HCT116 (cell line): ENCODE measurements around the gene UQCR11. TPM values are rescaled to one million over a fixed set of nuclear protein-coding genes. Genes with fewer than 3 reads are reported as not detected.
A peak's percentile ranks its signal among the peaks of the same experiment; 100 is the strongest.

ENCODE experiments used
- ATAC-seq: fragments of 200-7000 bp; cut with Tn5 transposase; 2 replicates; pipeline ENCODE4 v1.9.1; 2020; ENCODE audit warnings: mild to moderate bottlenecking, moderate library complexity
- BruUV-seq: library from RNA; stranded (reverse); fragments of 400-500 nt; replicated peaks from 2 replicates; lab custom pipeline; 2021; lab: Mats Ljungman, UMichigan
- CTCF ChIA-PET: fragments of 300-600 bp; sonication (Branson Sonifier 250); formaldehyde crosslinking; loops from one replicate; lab custom pipeline; 2021; ENCODE audit warnings: antibody characterized with exemption; lab: Charles Lee
- POLR2A ChIA-PET: fragments of 300-600, 350-600 bp; sonication (Branson Sonifier 250); formaldehyde crosslinking; loops from one replicate; lab custom pipeline; 2021; ENCODE audit warnings: antibody characterized with exemption; lab: Charles Lee
- RAD21 ChIA-PET, 2 experiments: fragments of 300-600 bp; sonication (Branson Sonifier 250); formaldehyde crosslinking; loops; one replicate each; lab custom pipeline; 2023; ENCODE audit warnings: low total read pairs in 2 of 2; ENCODE audit not compliant: uncharacterized antibody in 2 of 2, unreplicated experiment in 2 of 2, low non-redundant PET in 1 of 2; lab: Charles Lee
- DNase-seq: peaks from one replicate; pipeline ENCODE4 v3.0.0-alpha.2; 2010; ENCODE audit warnings: low read depth, low spot score
- H2AFZ ChIP-seq: fragments of 200-600 bp; shearing (Covaris generic), sonication (generic); 2 replicates; pipeline ENCODE4 v1.6.1; 2017; ENCODE audit warnings: low read depth, mixed run types, mixed read lengths, antibody characterized with exemption, low read length; ENCODE audit not compliant: poor library complexity, severe bottlenecking
- H3K27ac ChIP-seq: 2 replicates; pipeline ENCODE4 v1.5.1; 2012; ENCODE audit warnings: low read depth, low read length
- H3K27me3 ChIP-seq: fragments of 200-600 bp; sonication (generic); 2 replicates; pipeline ENCODE4 v1.6.1; 2016; ENCODE audit warnings: mixed run types, low read length, mixed read lengths; ENCODE audit not compliant: insufficient read depth
- H3K36me3 ChIP-seq, 2 experiments: fragments of 200-500 bp in 1 of 2; fragments of 200-600 bp in 1 of 2; sonication (Bioruptor generic) in 1 of 2; sonication (generic) in 1 of 2; 2 replicates each; pipeline versions ENCODE4 v1.5.1 to v1.6.1; 2014 to 2016; ENCODE audit warnings: low read length in 2 of 2, inconsistent platforms in 1 of 2, mixed read lengths in 1 of 2, mixed run types in 1 of 2; ENCODE audit not compliant: insufficient read depth in 2 of 2, control insufficient read depth in 1 of 2
- H3K4me1 ChIP-seq, 2 experiments: fragments of 200-600 bp in 1 of 2; sonication (generic) in 1 of 2; 2 replicates each; pipeline versions ENCODE4 v1.5.1 to v1.6.1; 2012 to 2017; ENCODE audit warnings: low read length in 2 of 2, inconsistent platforms in 1 of 2, mild to moderate bottlenecking in 1 of 2, mixed read lengths in 1 of 2, mixed run types in 1 of 2, moderate library complexity in 1 of 2; ENCODE audit not compliant: insufficient read depth in 2 of 2, control insufficient read depth in 1 of 2
- H3K4me2 ChIP-seq: fragments of 200-600 bp; sonication (generic); 2 replicates; pipeline ENCODE4 v1.6.1; 2017; ENCODE audit warnings: mixed run types, low read length, mixed read lengths
- H3K4me3 ChIP-seq, 2 experiments: fragments of 200-600 bp in 1 of 2; sonication (generic) in 1 of 2; replicated peaks in 1 of 2; 2 replicates each; pipeline ENCODE4 v1.5.1; 2011 to 2016; ENCODE audit warnings: low read length in 2 of 2, control low read depth in 1 of 2, low read depth in 1 of 2, mild to moderate bottlenecking in 1 of 2, mixed read lengths in 1 of 2, mixed run types in 1 of 2
- H3K79me2 ChIP-seq: fragments of 200-600 bp; sonication (generic); 2 replicates; pipeline ENCODE4 v1.6.1; 2017; ENCODE audit warnings: mild to moderate bottlenecking, mixed run types, low read length, moderate library complexity, mixed read lengths; ENCODE audit not compliant: insufficient read depth
- H3K9ac ChIP-seq: fragments of 200-600 bp; sonication (generic); 2 replicates; pipeline ENCODE4 v1.6.1; 2016; ENCODE audit warnings: low read length, mixed read lengths
- H3K9me2 ChIP-seq: fragments of 200-600 bp; sonication (generic), shearing (Covaris generic); 2 replicates; pipeline ENCODE4 v1.6.1; 2017; ENCODE audit warnings: mixed run types, mild to moderate bottlenecking, moderate library complexity; ENCODE audit not compliant: insufficient read depth
- H3K9me3 ChIP-seq, 2 experiments: fragments of 200-500 bp in 1 of 2; fragments of 200-600 bp in 1 of 2; sonication (Bioruptor generic) in 1 of 2; sonication (generic) in 1 of 2; 2 replicates each; pipeline ENCODE4 v1.6.1; 2014 to 2017; ENCODE audit warnings: low read length in 2 of 2, mixed read lengths in 2 of 2, inconsistent platforms in 1 of 2, low read depth in 1 of 2, mild to moderate bottlenecking in 1 of 2, mixed run types in 1 of 2, moderate library complexity in 1 of 2; ENCODE audit not compliant: control insufficient read depth in 1 of 2, insufficient read depth in 1 of 2
- H4K20me1 ChIP-seq: fragments of 200-600 bp; sonication (generic), shearing (Covaris generic); 2 replicates; pipeline ENCODE4 v1.6.1; 2017; ENCODE audit warnings: mixed run types, mild to moderate bottlenecking, moderate library complexity; ENCODE audit not compliant: insufficient read depth
- ATF3 ChIP-seq: IDR thresholded peaks from 2 replicates; pipeline ENCODE4 v1.6.1; 2012
- CBX3 ChIP-seq: IDR thresholded peaks from 2 replicates; pipeline ENCODE4 v1.6.1; 2012; ENCODE audit warnings: low read depth
- CEBPB ChIP-seq: IDR thresholded peaks from 2 replicates; pipeline ENCODE4 v1.6.1; 2012; ENCODE audit warnings: low read depth
- EGR1 ChIP-seq: IDR thresholded peaks from 2 replicates; pipeline ENCODE4 v1.6.1; 2012; ENCODE audit warnings: low read depth
- ELF1 ChIP-seq: IDR thresholded peaks from 2 replicates; pipeline ENCODE4 v1.6.1; 2012; ENCODE audit warnings: low read depth, borderline replicate concordance
- EZH2 ChIP-seq: fragments of 200-600 bp; sonication (generic); IDR thresholded peaks from 2 replicates; pipeline ENCODE4 v1.6.1; 2017; ENCODE audit warnings: antibody characterized with exemption, mixed run types
- EZH2phosphoT487 ChIP-seq: fragments of 200-600 bp; IDR thresholded peaks from 2 replicates; pipeline ENCODE4 v1.6.1; 2018; ENCODE audit warnings: antibody characterized with exemption, borderline replicate concordance
- FOSL1 ChIP-seq: IDR thresholded peaks from 2 replicates; pipeline ENCODE4 v1.6.1; 2012; ENCODE audit warnings: low read depth
- JUND ChIP-seq: IDR thresholded peaks from 2 replicates; pipeline ENCODE4 v1.6.1; 2012
- MAX ChIP-seq: IDR thresholded peaks from 2 replicates; pipeline ENCODE4 v1.6.1; 2012
- POLR2A ChIP-seq: IDR thresholded peaks from 2 replicates; pipeline ENCODE4 v1.7.0; 2011; ENCODE audit warnings: borderline replicate concordance; ENCODE audit not compliant: insufficient read depth, insufficient read length; ENCODE audit errors: extremely low read depth
- POLR2AphosphoS5 ChIP-seq: IDR thresholded peaks from 2 replicates; pipeline ENCODE4 v1.6.1; 2011; ENCODE audit warnings: mild to moderate bottlenecking, low read depth, low read length, moderate library complexity
- RAD21 ChIP-seq: IDR thresholded peaks from 2 replicates; pipeline ENCODE4 v1.6.1; 2012; ENCODE audit warnings: low read depth, mild to moderate bottlenecking
- SIN3A ChIP-seq: IDR thresholded peaks from 2 replicates; pipeline ENCODE4 v1.6.1; 2012; ENCODE audit warnings: low read depth
- SP1 ChIP-seq: IDR thresholded peaks from 2 replicates; pipeline ENCODE4 v1.6.1; 2012; ENCODE audit warnings: low read depth
- SRF ChIP-seq: IDR thresholded peaks from 2 replicates; pipeline ENCODE4 v1.6.1; 2012; ENCODE audit warnings: low read depth
- TCF7L2 ChIP-seq: IDR thresholded peaks from 2 replicates; pipeline ENCODE4 v1.7.0; 2011; ENCODE audit warnings: borderline replicate concordance, inconsistent platforms; ENCODE audit not compliant: insufficient read depth, insufficient read length; ENCODE audit errors: extremely low read depth
- YY1 ChIP-seq: IDR thresholded peaks from 2 replicates; pipeline ENCODE4 v1.6.1; 2011; ENCODE audit warnings: low read length, low read depth, moderate library complexity, mild to moderate bottlenecking; ENCODE audit not compliant: insufficient replicate concordance; ENCODE audit errors: extremely low read depth
- ZFX ChIP-seq: fragments of 450-650 bp; IDR thresholded peaks from 2 replicates; pipeline ENCODE4 v1.6.1; 2017
- ZNF274 ChIP-seq: fragments of 200-500 bp; sonication (Bioruptor generic); IDR thresholded peaks from 2 replicates; pipeline ENCODE4 v1.6.1; 2014; ENCODE audit warnings: mild to moderate bottlenecking, low read depth, low read length, inconsistent platforms
- intact Hi-C: fragments of 100-400 bp; cut with micrococcal nuclease; formaldehyde crosslinking; loops from 2 replicates; pipeline ENCODE4 v1.10.0; 2022
- total RNA-seq: library from RNA; stranded (reverse); gene quantifications from one replicate; pipeline ENCODE4 v1.2.1, GENCODE V29; 2021; ENCODE audit not compliant: unreplicated experiment
- TF ChIP-seq, protein P1 (sequence below): IDR thresholded peaks from 2 replicates; pipeline ENCODE4 v1.6.1; 2012; ENCODE audit warnings: low read depth
- TF ChIP-seq, protein P2 (sequence below): IDR thresholded peaks from 2 replicates; pipeline ENCODE4 v1.6.1; 2011; ENCODE audit warnings: mild to moderate bottlenecking, low read length, moderate library complexity; ENCODE audit not compliant: insufficient replicate concordance; ENCODE audit errors: extremely low read depth

The UQCR11 gene
- total RNA-seq, 1 experiment from 2014 or later = 303 TPM

DNA sequence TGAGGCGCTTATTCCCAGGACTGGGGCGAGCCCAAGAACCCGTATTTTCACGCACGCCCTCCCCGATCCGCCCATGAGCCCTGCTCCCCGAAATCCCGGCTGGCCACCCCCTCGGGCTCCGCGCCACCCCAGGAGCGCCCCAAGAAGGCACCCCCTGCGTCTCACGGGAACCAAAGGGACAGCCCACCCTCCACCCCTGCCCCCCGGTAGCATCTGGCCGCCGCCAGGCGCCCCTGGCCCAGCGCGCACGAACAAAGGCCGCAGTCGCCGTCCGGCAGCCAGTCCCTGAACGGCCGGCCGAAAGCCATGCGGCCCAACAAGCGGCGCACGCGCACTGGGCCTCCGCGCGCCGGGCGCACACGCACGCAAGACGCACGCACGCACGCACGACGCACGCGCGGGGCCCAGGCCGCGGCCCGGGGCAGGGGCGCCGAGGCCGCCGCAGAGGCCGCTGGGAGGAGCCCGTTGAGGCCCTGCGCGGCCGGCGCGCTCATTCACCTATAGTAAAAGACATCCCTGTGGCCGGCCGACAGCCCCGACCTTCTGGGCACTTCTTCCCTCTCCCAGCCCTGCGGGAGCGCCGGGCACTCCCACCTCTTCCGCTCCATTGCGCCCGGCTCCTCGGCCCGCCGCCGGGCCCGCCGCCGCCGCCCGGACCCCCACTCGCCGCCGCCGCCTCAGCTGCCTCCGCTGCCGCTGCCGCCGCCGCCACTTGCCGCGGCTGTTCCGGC, 13.1 kb downstream of the UQCR11 start:
- peaks cover 48% of the 10 kb centered on the region for H3K79me2 ChIP-seq
- DNase-seq = peak; percentile 72
- BruUV-seq = no TSS peak
- no peaks in the 10 kb centered on the region for H3K9me2 ChIP-seq
- intact Hi-C loops = no loop called here
- peak; percentile 81 for ATAC-seq
- peak overlapping the region; percentile 90 for H3K4me2 ChIP-seq
- H3K36me3 ChIP-seq = peaks cover 6 to 11% of the 10 kb centered on the region in 2 experiments; a peak in 3 of 4 replicates
- ChIA-PET CTCF (interaction anchor here (1.1 to 1.4 kb wide), 4 partner anchors 15 to 245 kb away, joined by 3 to 5 read pairs (median 4); no protein-coding TSS in a partner anchor), POLR2A (interaction anchor here (1.0 kb wide), 1 partner anchor 10 kb away, joined by 3 read pairs; no protein-coding TSS in a partner anchor), RAD21 (no interaction called here)
- H3K9me3 ChIP-seq = no peaks in the 10 kb centered on the region
- peak overlapping the region; percentile 100 for H3K27ac ChIP-seq
- no peaks in the 10 kb centered on the region for H4K20me1 ChIP-seq
- peak overlapping the region; percentile 98 for H3K9ac ChIP-seq
- peaks cover 26 to 51% of the 10 kb centered on the region in 2 experiments for H3K4me1 ChIP-seq
- no peak overlapping the region for H2AFZ ChIP-seq
- H3K4me3 ChIP-seq = peak overlapping the region; percentile 87 to 96
- no peaks in the 10 kb centered on the region for H3K27me3 ChIP-seq
- TF ChIP-seq CEBPB (no peak), TCF7L2 (peak; percentile 38), ZFX (peak; percentile 96), EGR1 (no peak), ATF3 (no peak), POLR2A (peak; percentile 97), CBX3 (no peak), SIN3A (peak; percentile 91), FOSL1 (no peak), EZH2 (no peak), POLR2AphosphoS5 (peak; percentile 98), SP1 (no peak), EZH2phosphoT487 (no peak), RAD21 (no peak), ZNF274 (no peak), MAX (peak; percentile 98), JUND (no peak; the same call in 1 of the 2 replicates), SRF (no peak), YY1 (peak; percentile 74), ELF1 (no peak)
- TF ChIP-seq, protein P1, sequence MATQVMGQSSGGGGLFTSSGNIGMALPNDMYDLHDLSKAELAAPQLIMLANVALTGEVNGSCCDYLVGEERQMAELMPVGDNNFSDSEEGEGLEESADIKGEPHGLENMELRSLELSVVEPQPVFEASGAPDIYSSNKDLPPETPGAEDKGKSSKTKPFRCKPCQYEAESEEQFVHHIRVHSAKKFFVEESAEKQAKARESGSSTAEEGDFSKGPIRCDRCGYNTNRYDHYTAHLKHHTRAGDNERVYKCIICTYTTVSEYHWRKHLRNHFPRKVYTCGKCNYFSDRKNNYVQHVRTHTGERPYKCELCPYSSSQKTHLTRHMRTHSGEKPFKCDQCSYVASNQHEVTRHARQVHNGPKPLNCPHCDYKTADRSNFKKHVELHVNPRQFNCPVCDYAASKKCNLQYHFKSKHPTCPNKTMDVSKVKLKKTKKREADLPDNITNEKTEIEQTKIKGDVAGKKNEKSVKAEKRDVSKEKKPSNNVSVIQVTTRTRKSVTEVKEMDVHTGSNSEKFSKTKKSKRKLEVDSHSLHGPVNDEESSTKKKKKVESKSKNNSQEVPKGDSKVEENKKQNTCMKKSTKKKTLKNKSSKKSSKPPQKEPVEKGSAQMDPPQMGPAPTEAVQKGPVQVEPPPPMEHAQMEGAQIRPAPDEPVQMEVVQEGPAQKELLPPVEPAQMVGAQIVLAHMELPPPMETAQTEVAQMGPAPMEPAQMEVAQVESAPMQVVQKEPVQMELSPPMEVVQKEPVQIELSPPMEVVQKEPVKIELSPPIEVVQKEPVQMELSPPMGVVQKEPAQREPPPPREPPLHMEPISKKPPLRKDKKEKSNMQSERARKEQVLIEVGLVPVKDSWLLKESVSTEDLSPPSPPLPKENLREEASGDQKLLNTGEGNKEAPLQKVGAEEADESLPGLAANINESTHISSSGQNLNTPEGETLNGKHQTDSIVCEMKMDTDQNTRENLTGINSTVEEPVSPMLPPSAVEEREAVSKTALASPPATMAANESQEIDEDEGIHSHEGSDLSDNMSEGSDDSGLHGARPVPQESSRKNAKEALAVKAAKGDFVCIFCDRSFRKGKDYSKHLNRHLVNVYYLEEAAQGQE = no peak
- TF ChIP-seq, protein P2, sequence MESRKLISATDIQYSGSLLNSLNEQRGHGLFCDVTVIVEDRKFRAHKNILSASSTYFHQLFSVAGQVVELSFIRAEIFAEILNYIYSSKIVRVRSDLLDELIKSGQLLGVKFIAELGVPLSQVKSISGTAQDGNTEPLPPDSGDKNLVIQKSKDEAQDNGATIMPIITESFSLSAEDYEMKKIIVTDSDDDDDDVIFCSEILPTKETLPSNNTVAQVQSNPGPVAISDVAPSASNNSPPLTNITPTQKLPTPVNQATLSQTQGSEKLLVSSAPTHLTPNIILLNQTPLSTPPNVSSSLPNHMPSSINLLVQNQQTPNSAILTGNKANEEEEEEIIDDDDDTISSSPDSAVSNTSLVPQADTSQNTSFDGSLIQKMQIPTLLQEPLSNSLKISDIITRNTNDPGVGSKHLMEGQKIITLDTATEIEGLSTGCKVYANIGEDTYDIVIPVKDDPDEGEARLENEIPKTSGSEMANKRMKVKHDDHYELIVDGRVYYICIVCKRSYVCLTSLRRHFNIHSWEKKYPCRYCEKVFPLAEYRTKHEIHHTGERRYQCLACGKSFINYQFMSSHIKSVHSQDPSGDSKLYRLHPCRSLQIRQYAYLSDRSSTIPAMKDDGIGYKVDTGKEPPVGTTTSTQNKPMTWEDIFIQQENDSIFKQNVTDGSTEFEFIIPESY = peak; percentile 66
